H1 (cell line): Measurements from ENCODE around the gene CNST. TPM values are rescaled to one million over a fixed set of nuclear protein-coding genes. Genes with fewer than 3 reads are reported as not detected.

Experiments
- CTCF ChIA-PET: fragments of 300-600 bp; sonication (Branson Sonifier 250); formaldehyde crosslinking; loops from one replicate; lab custom pipeline; 2021; ENCODE audit not compliant: partially characterized antibody; lab: Charles Lee
- POLR2A ChIA-PET: fragments of 300-600 bp; sonication (Branson Sonifier 250); formaldehyde crosslinking; loops from one replicate; lab custom pipeline; 2021; ENCODE audit warnings: inconsistent platforms; ENCODE audit not compliant: partially characterized antibody; lab: Charles Lee
- DNase-seq, 2 experiments: peaks; one replicate each; pipeline versions ENCODE4 v3.0.0 to v3.0.0-alpha.2; 2010 to 2022; ENCODE audit warnings: low spot score in 2 of 2, low read depth in 1 of 2, mixed read lengths in 1 of 2
- FAIRE-seq: peaks from 2 replicates; lab custom pipeline; 2011; peaks lifted over from hg19 to GRCh38; lab: Jason Lieb, UNC
- H2AFZ ChIP-seq: 2 replicates; pipeline ENCODE4 v1.8.1; 2012; ENCODE audit warnings: low read length, inconsistent platforms
- H2AK5ac ChIP-seq: 2 replicates; pipeline ENCODE4 v1.6.1; 2013; ENCODE audit warnings: low read depth, low read length
- H2BK120ac ChIP-seq: replicated peaks from 2 replicates; pipeline ENCODE3; 2013; ENCODE audit warnings: low read depth, low read length, inconsistent platforms
- H2BK12ac ChIP-seq: 2 replicates; pipeline ENCODE4 v1.6.1; 2013; ENCODE audit warnings: low read depth, low read length
- H2BK15ac ChIP-seq: 2 replicates; pipeline ENCODE4 v1.6.1; 2013; ENCODE audit warnings: low read length
- H2BK20ac ChIP-seq: 2 replicates; pipeline ENCODE4 v1.6.1; 2013; ENCODE audit warnings: low read length
- H2BK5ac ChIP-seq: 2 replicates; pipeline ENCODE4 v1.6.1; 2013; ENCODE audit warnings: low read depth, low read length
- H3K14ac ChIP-seq: 2 replicates; pipeline ENCODE4 v1.6.1; 2013; ENCODE audit warnings: inconsistent platforms; ENCODE audit not compliant: insufficient read length
- H3K18ac ChIP-seq: 2 replicates; pipeline ENCODE4 v1.6.1; 2013; ENCODE audit warnings: low read length; ENCODE audit errors: extremely low read depth
- H3K23ac ChIP-seq: 2 replicates; pipeline ENCODE4 v1.6.1; 2013; ENCODE audit warnings: inconsistent platforms; ENCODE audit not compliant: insufficient read length
- H3K23me2 ChIP-seq: 2 replicates; pipeline ENCODE4 v1.6.1; 2013; ENCODE audit warnings: low read depth, low read length
- H3K27ac ChIP-seq: 2 replicates; pipeline ENCODE4 v1.6.1; 2011; ENCODE audit warnings: low read depth, low read length, inconsistent platforms
- H3K27me3 ChIP-seq, 4 experiments: replicated peaks in 1 of 4; 1 replicate in 1 of 4; 2 replicates in 3 of 4; pipeline versions ENCODE4 v1.6.1 to v1.8.1; 2011 to 2013; ENCODE audit warnings: low read length in 3 of 4, mild to moderate bottlenecking in 3 of 4, inconsistent platforms in 2 of 4, mixed read lengths in 2 of 4, moderate library complexity in 1 of 4; ENCODE audit not compliant: control insufficient read depth in 3 of 4, insufficient read depth in 3 of 4; ENCODE audit errors: extremely low read depth in 1 of 4
- H3K36me3 ChIP-seq, 4 experiments: 2 replicates each; pipeline versions ENCODE4 v1.6.1 to v1.8.1; 2011 to 2013; ENCODE audit warnings: mild to moderate bottlenecking in 4 of 4, low read length in 3 of 4, moderate library complexity in 2 of 4, control low read depth in 1 of 4, inconsistent platforms in 1 of 4; ENCODE audit not compliant: insufficient read depth in 4 of 4, control insufficient read depth in 2 of 4
- H3K4ac ChIP-seq: replicated peaks from 2 replicates; pipeline ENCODE3; 2013; ENCODE audit warnings: low read length, low read depth, mixed read lengths, inconsistent platforms; ENCODE audit not compliant: insufficient read length
- H3K4me1 ChIP-seq, 4 experiments: replicated peaks in 1 of 4; 1 replicate in 1 of 4; 2 replicates in 3 of 4; pipeline versions ENCODE4 v1.6.1 to v1.8.1; 2011 to 2013; ENCODE audit warnings: low read length in 3 of 4, inconsistent platforms in 2 of 4, mixed read lengths in 1 of 4; ENCODE audit not compliant: insufficient read depth in 4 of 4, control insufficient read depth in 3 of 4
- H3K4me2 ChIP-seq, 2 experiments: 2 replicates each; pipeline versions ENCODE4 v1.6.1 to v1.8.1; 2011 to 2013; ENCODE audit warnings: low read depth in 2 of 2, low read length in 2 of 2, control low read depth in 1 of 2, inconsistent platforms in 1 of 2, mild to moderate bottlenecking in 1 of 2; ENCODE audit not compliant: insufficient read depth in 1 of 2
- H3K4me3 ChIP-seq, 4 experiments: fragments of 200-600, 300-600 bp in 1 of 4; sonication (generic), shearing (Covaris generic), sonication (Bioruptor Twin) in 1 of 4; 2 replicates each; pipeline versions ENCODE4 v1.5.1 to v1.8.1; 2011 to 2016; ENCODE audit warnings: low read length in 4 of 4, low read depth in 3 of 4, control low read depth in 2 of 4, inconsistent platforms in 2 of 4, mild to moderate bottlenecking in 2 of 4, mixed read lengths in 1 of 4, moderate library complexity in 1 of 4; ENCODE audit not compliant: insufficient read depth in 2 of 4; ENCODE audit errors: extremely low read depth in 1 of 4
- H3K56ac ChIP-seq: replicated peaks from 2 replicates; pipeline ENCODE3; 2013; ENCODE audit warnings: low read depth, mild to moderate bottlenecking, mixed read lengths, low read length, inconsistent platforms; ENCODE audit not compliant: insufficient read length
- H3K79me1 ChIP-seq: 2 replicates; pipeline ENCODE4 v1.6.1; 2013; ENCODE audit warnings: low read depth, low read length, control low read depth
- H3K79me2 ChIP-seq, 2 experiments: 2 replicates each; pipeline versions ENCODE4 v1.6.1 to v1.8.1; 2012 to 2013; ENCODE audit warnings: low read length in 2 of 2, mild to moderate bottlenecking in 2 of 2, inconsistent platforms in 1 of 2; ENCODE audit not compliant: insufficient read depth in 2 of 2, control insufficient read depth in 1 of 2
- H3K9ac ChIP-seq, 4 experiments: replicated peaks in 1 of 4; 1 replicate in 1 of 4; 2 replicates in 3 of 4; pipeline versions ENCODE4 v1.6.1 to v1.8.1; 2011 to 2013; ENCODE audit warnings: low read depth in 3 of 4, low read length in 3 of 4, control low read depth in 2 of 4, mild to moderate bottlenecking in 2 of 4, moderate library complexity in 2 of 4, inconsistent platforms in 1 of 4; ENCODE audit errors: extremely low read depth in 1 of 4
- H3K9me3 ChIP-seq, 2 experiments: 2 replicates each; pipeline versions ENCODE4 v1.6.1 to v1.8.1; 2012 to 2013; ENCODE audit warnings: mild to moderate bottlenecking in 2 of 2, moderate library complexity in 2 of 2, control low read depth in 1 of 2, inconsistent platforms in 1 of 2, low read depth in 1 of 2, low read length in 1 of 2, mixed read lengths in 1 of 2; ENCODE audit not compliant: insufficient read depth in 2 of 2
- H4K20me1 ChIP-seq, 2 experiments: replicated peaks in 1 of 2; 2 replicates each; pipeline versions ENCODE3 to v1.8.1; 2011 to 2013; ENCODE audit warnings: inconsistent platforms in 2 of 2, low read length in 2 of 2, mild to moderate bottlenecking in 1 of 2; ENCODE audit not compliant: insufficient read depth in 2 of 2, control insufficient read depth in 1 of 2
- H4K5ac ChIP-seq: 2 replicates; pipeline ENCODE4 v1.6.1; 2013; ENCODE audit warnings: low read length, low read depth, mixed read lengths, inconsistent platforms; ENCODE audit not compliant: insufficient read length
- H4K8ac ChIP-seq: 2 replicates; pipeline ENCODE4 v1.8.0; 2013; ENCODE audit warnings: mild to moderate bottlenecking, moderate library complexity, low read length, inconsistent platforms; ENCODE audit not compliant: insufficient read depth; ENCODE audit errors: extremely low read depth
- H4K91ac ChIP-seq: replicated peaks from 2 replicates; pipeline ENCODE3; 2013; ENCODE audit warnings: low read length, mixed read lengths, inconsistent platforms; ENCODE audit not compliant: insufficient read length
- EGR1 ChIP-seq: IDR thresholded peaks from 2 replicates; pipeline ENCODE4 v1.6.1; 2011; ENCODE audit warnings: low read depth, low read length, borderline replicate concordance
- HDAC2 ChIP-seq, 2 experiments: fragments of 300-600 bp in 1 of 2; sonication (generic) in 1 of 2; IDR thresholded peaks; 2 replicates each; pipeline ENCODE4 v1.6.1; 2011 to 2012; ENCODE audit warnings: low read depth in 2 of 2, low read length in 2 of 2, mild to moderate bottlenecking in 2 of 2, moderate library complexity in 2 of 2, borderline replicate concordance in 1 of 2, inconsistent platforms in 1 of 2
- KDM1A ChIP-seq: fragments of 200-600, 300-600 bp; sonication (generic); IDR thresholded peaks from 2 replicates; pipeline ENCODE4 v1.7.1; 2016; ENCODE audit warnings: mild to moderate bottlenecking, low read length, borderline replicate concordance
- NANOG ChIP-seq: IDR thresholded peaks from 2 replicates; pipeline ENCODE4 v1.6.1; 2011; ENCODE audit warnings: low read length, low read depth, mild to moderate bottlenecking, inconsistent platforms; ENCODE audit not compliant: insufficient read depth, poor library complexity, severe bottlenecking
- NRF1 ChIP-seq: IDR thresholded peaks from 2 replicates; pipeline ENCODE4 v1.6.1; 2011; ENCODE audit warnings: mild to moderate bottlenecking, low read depth, low read length, improper control_type of control experiment
- RXRA ChIP-seq: IDR thresholded peaks from 2 replicates; pipeline ENCODE4 v1.6.1; 2011; ENCODE audit warnings: low read depth, mild to moderate bottlenecking, low read length, moderate library complexity; ENCODE audit not compliant: insufficient read depth
- SP2 ChIP-seq: IDR thresholded peaks from 2 replicates; pipeline ENCODE4 v1.6.1; 2012; ENCODE audit warnings: mild to moderate bottlenecking, low read length, inconsistent platforms
- TAF7 ChIP-seq: optimal IDR thresholded peaks from 2 replicates; pipeline ENCODE3; 2011; ENCODE audit warnings: low read depth, mild to moderate bottlenecking, inconsistent platforms, low read length, moderate library complexity, borderline replicate concordance
- WGBS, 2 experiments: shearing (Covaris generic) in 1 of 2; methylation state at CpG; one replicate each; pipeline versions ENCODE4 v1.1.6 to v1.1.7; 2013 to 2015; ENCODE audit warnings: low lambda C conversion rate in 2 of 2, mixed read lengths in 2 of 2, inconsistent platforms in 1 of 2, low coverage in 1 of 2, missing lambda C conversion rate in 1 of 2; ENCODE audit not compliant: insufficient replicate concordance in 2 of 2, insufficient coverage in 1 of 2, insufficient read length in 1 of 2; ENCODE audit errors: extremely low coverage in 1 of 2, missing lambda C conversion rate in 1 of 2; 5-methylcytosine and 5-hydroxymethylcytosine counted together
- polyA plus RNA-seq, 7 experiments: library from polyadenylated mRNA; depleted of rRNA in 3 of 7; stranded (reverse) in 5 of 7; unstranded in 2 of 7; fragments of >200 nt in 5 of 7; fragments of 200-250 nt in 2 of 7; gene quantifications; 1 replicate in 5 of 7; 2 replicates in 1 of 7; 4 replicates in 1 of 7; pipeline versions ENCODE4 v1.2.1 to v1.2.3, GENCODE V29; 2011 to 2013; ENCODE audit warnings: missing spikeins in 2 of 7, mixed read lengths in 2 of 7
- total RNA-seq: library from RNA; stranded (reverse); fragmentation: NEBNext Ultra II Directional; extraction: Animal tissue kit (Norgen Biotek cat#: 25700); gene quantifications from 2 replicates; pipeline ENCODE4 v1.2.1, GENCODE V29; 2021
- TF ChIP-seq, protein P1 (sequence below): IDR thresholded peaks from 2 replicates; pipeline ENCODE4 v1.6.1; 2011; ENCODE audit warnings: low read length, improper control_type of control experiment
- TF ChIP-seq, protein P2 (sequence below), 3 experiments: IDR thresholded peaks; 1 replicate in 2 of 3; 2 replicates in 1 of 3; pipeline versions ENCODE4 v1.5.1 to v1.6.1; 2011; ENCODE audit warnings: low read length in 3 of 3, mild to moderate bottlenecking in 3 of 3, inconsistent platforms in 2 of 3, low read depth in 1 of 3, moderate library complexity in 1 of 3; ENCODE audit not compliant: insufficient read depth in 1 of 3; ENCODE audit errors: control extremely low read depth in 1 of 3

Gene CNST
- total and polyA plus RNA-seq, 2 of the 8 experiments (the other 6 are each of a cell fraction or from before 2014, with no cell fraction given), result 5.3 to 21.3 TPM

- H3K4me2 ChIP-seq, result no peak overlapping the region
- H2BK120ac ChIP-seq, result no peak overlapping the region
- CTCF ChIA-PET, result interaction anchor here (0.6 to 1.9 kb wide), 2 partner anchors 12 to 14 kb away, joined by 3 to 4 read pairs; no protein-coding TSS in a partner anchor
- H3K27me3 ChIP-seq, result no peaks in the 10 kb centered on the region
- no peak overlapping the region for H3K9ac ChIP-seq
- no peak overlapping the region for H2BK12ac ChIP-seq
- no peak overlapping the region for H3K23ac ChIP-seq
- H3K4me1 ChIP-seq, result no peaks in the 10 kb centered on the region
- 88% methylated on average over 7 of the region's 7 CpGs; no CpG with 5 or more reads in 1 of the 2 experiments for WGBS, 2 experiments
- no peaks in the 10 kb centered on the region for H3K36me3 ChIP-seq
- no peak overlapping the region for H2AK5ac ChIP-seq
- H2AFZ ChIP-seq, result no peak overlapping the region
- no peak overlapping the region for H3K4ac ChIP-seq
- no peak overlapping the region for H3K14ac ChIP-seq
- H3K56ac ChIP-seq, result no peak overlapping the region
- no peak overlapping the region for H4K5ac ChIP-seq
- no peak overlapping the region for H3K18ac ChIP-seq
- peaks cover 3% of the 10 kb centered on the region in 2 experiments; a peak in 3 of 4 replicates for H3K9me3 ChIP-seq
- H4K20me1 ChIP-seq, result no peaks in the 10 kb centered on the region
- H4K8ac ChIP-seq, result no peak overlapping the region
- H3K4me3 ChIP-seq, result no peak overlapping the region
- POLR2A ChIA-PET, result interaction anchor here (1.2 kb wide), 1 partner anchor 14 kb away, joined by 3 read pairs; no protein-coding TSS in a partner anchor
- no peaks in the 10 kb centered on the region for H3K23me2 ChIP-seq
- no peaks in the 10 kb centered on the region for H3K79me1 ChIP-seq
- H3K27ac ChIP-seq, result no peak overlapping the region
- no peak for FAIRE-seq
- no peak overlapping the region for H2BK5ac ChIP-seq
- DNase-seq, result no peak
- H2BK15ac ChIP-seq, result no peak overlapping the region
- no peaks in the 10 kb centered on the region for H3K79me2 ChIP-seq
- H2BK20ac ChIP-seq, result no peak overlapping the region
- no peak overlapping the region for H4K91ac ChIP-seq
- no peak for TF ChIP-seq EGR1
- TF ChIP-seq NRF1, result no peak
- TF ChIP-seq, protein P1, sequence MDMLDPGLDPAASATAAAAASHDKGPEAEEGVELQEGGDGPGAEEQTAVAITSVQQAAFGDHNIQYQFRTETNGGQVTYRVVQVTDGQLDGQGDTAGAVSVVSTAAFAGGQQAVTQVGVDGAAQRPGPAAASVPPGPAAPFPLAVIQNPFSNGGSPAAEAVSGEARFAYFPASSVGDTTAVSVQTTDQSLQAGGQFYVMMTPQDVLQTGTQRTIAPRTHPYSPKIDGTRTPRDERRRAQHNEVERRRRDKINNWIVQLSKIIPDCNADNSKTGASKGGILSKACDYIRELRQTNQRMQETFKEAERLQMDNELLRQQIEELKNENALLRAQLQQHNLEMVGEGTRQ, result no peak
- no peak for TF ChIP-seq SP2
- TF ChIP-seq HDAC2 (IDR thresholded peaks at IDR 0.05; ENCODE audit: borderline replicate concordance in 1 of 2, low read depth in 2 of 2, low read length in 2 of 2), result no peak
- TF ChIP-seq, protein P2, sequence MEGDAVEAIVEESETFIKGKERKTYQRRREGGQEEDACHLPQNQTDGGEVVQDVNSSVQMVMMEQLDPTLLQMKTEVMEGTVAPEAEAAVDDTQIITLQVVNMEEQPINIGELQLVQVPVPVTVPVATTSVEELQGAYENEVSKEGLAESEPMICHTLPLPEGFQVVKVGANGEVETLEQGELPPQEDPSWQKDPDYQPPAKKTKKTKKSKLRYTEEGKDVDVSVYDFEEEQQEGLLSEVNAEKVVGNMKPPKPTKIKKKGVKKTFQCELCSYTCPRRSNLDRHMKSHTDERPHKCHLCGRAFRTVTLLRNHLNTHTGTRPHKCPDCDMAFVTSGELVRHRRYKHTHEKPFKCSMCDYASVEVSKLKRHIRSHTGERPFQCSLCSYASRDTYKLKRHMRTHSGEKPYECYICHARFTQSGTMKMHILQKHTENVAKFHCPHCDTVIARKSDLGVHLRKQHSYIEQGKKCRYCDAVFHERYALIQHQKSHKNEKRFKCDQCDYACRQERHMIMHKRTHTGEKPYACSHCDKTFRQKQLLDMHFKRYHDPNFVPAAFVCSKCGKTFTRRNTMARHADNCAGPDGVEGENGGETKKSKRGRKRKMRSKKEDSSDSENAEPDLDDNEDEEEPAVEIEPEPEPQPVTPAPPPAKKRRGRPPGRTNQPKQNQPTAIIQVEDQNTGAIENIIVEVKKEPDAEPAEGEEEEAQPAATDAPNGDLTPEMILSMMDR (IDR thresholded peaks at IDR 0.05; ENCODE audit: control extremely low read depth in 1 of 3, insufficient read depth in 1 of 3, low read depth in 1 of 3, low read length in 3 of 3), result no peak
- TF ChIP-seq TAF7, result no peak
- TF ChIP-seq NANOG, result no peak
- no peak for TF ChIP-seq KDM1A
- no peak for TF ChIP-seq RXRA
Measured at GRCh38 chr1:246517391-246517790, 48.9 kb upstream of the CNST start.
